Thyroid gland (tissue), 4 donors: ENCODE data around the gene DHRS12. TPM values are rescaled to one million over a fixed set of nuclear protein-coding genes. Genes with fewer than 3 reads are reported as not detected.

ENCODE experiments used
- DNase-seq, 2 donors: peaks; one replicate each; pipeline ENCODE4 v3.0.0-alpha.2; 2019
- H3K27ac ChIP-seq, 3 donors: fragments of 200-600 bp; sonication (generic); 1 replicate in 2 of 3; 2 replicates in 1 of 3; pipeline ENCODE4 v1.5.1; 2016 to 2019; ENCODE audit warnings: mild to moderate bottlenecking in 1 of 3, moderate library complexity in 1 of 3
- H3K27me3 ChIP-seq: fragments of 200-600 bp; sonication (generic); one replicate; pipeline ENCODE4 v1.5.1; 2019
- H3K36me3 ChIP-seq, 2 donors: fragments of 200-600 bp; sonication (generic); one replicate each; pipeline ENCODE4 v1.5.1; 2016 to 2019
- H3K4me1 ChIP-seq, 2 donors: fragments of 200-600 bp; sonication (generic); one replicate each; pipeline ENCODE4 v1.5.1; 2017 to 2019
- H3K4me3 ChIP-seq, 3 donors: fragments of 200-600 bp; sonication (generic); replicated peaks in 1 of 3; 1 replicate in 2 of 3; 2 replicates in 1 of 3; pipeline ENCODE4 v1.5.1; 2016; ENCODE audit warnings: mild to moderate bottlenecking in 1 of 3
- H3K9me3 ChIP-seq: fragments of 200-600 bp; sonication (generic); one replicate; pipeline ENCODE4 v1.5.1; 2017
- POLR2A ChIP-seq, 2 donors: fragments of 450-650 bp; IDR thresholded peaks; one replicate each; pipeline ENCODE4 v1.6.1; 2017; ENCODE audit warnings: antibody characterized with exemption in 2 of 2, mild to moderate bottlenecking in 2 of 2, moderate library complexity in 1 of 2
- WGBS, 2 donors: methylation state at CpG; one replicate each; pipeline ENCODE4 v1.1.5; 2017; 5-methylcytosine and 5-hydroxymethylcytosine counted together
- intact Hi-C: fragments of 100-400 bp; cut with DNase I; formaldehyde crosslinking; loops from one replicate; pipeline ENCODE4 v1.15.1; 2023
- total RNA-seq, 4 donors: library from RNA; depleted of rRNA; stranded (reverse); fragments of >200 nt; gene quantifications; one replicate each; pipeline ENCODE4 v1.2.3, GENCODE V29; 2016
- TF ChIP-seq, protein P1 (sequence below), 6 experiments: fragments of 200-600 bp in 3 of 6; fragments of 450-650 bp in 3 of 6; sonication (generic) in 3 of 6; IDR thresholded peaks; one replicate each; pipeline ENCODE4 v1.5.1; 2016 to 2019; ENCODE audit warnings: antibody characterized with exemption in 6 of 6, mild to moderate bottlenecking in 2 of 6, inconsistent platforms in 1 of 6, moderate library complexity in 1 of 6

DHRS12 gene
- total RNA-seq, 4 donors from 2014 or later: 23.1 to 34.2 (median 27.4) TPM

- intact Hi-C loops: no loop called here
- H3K36me3 ChIP-seq: no peaks in the 10 kb centered on the region
- no peaks in the 10 kb centered on the region for H3K9me3 ChIP-seq
- H3K4me3 ChIP-seq: no peak overlapping the region
- H3K27ac ChIP-seq: no peak overlapping the region
- H3K4me1 ChIP-seq: peaks cover 46 to 52% of the 10 kb centered on the region in 2 donors
- no peak for TF ChIP-seq POLR2A (IDR thresholded peaks at IDR 0.05)
- TF ChIP-seq, protein P1, sequence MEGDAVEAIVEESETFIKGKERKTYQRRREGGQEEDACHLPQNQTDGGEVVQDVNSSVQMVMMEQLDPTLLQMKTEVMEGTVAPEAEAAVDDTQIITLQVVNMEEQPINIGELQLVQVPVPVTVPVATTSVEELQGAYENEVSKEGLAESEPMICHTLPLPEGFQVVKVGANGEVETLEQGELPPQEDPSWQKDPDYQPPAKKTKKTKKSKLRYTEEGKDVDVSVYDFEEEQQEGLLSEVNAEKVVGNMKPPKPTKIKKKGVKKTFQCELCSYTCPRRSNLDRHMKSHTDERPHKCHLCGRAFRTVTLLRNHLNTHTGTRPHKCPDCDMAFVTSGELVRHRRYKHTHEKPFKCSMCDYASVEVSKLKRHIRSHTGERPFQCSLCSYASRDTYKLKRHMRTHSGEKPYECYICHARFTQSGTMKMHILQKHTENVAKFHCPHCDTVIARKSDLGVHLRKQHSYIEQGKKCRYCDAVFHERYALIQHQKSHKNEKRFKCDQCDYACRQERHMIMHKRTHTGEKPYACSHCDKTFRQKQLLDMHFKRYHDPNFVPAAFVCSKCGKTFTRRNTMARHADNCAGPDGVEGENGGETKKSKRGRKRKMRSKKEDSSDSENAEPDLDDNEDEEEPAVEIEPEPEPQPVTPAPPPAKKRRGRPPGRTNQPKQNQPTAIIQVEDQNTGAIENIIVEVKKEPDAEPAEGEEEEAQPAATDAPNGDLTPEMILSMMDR (IDR thresholded peaks at IDR 0.05): no peak
- H3K27me3 ChIP-seq: no peaks in the 10 kb centered on the region
- WGBS, 2 donors: 81 to 85% methylated on average over 5 of the region's 5 CpGs
- no peak for DNase-seq
These were observed 3.5 kb downstream of the DHRS12 start for GRCh38 chr13:51800486-51800885.

GRCh38 chr13:51799261-51799660, 4.7 kb downstream of the DHRS12 start:
- no peaks in the 10 kb centered on the region for H3K36me3 ChIP-seq
- no peak overlapping the region for H3K27ac ChIP-seq
- 94 to 95% methylated on average over 7 to 12 of the region's 12 CpGs for WGBS, 2 donors
- no peaks in the 10 kb centered on the region for H3K9me3 ChIP-seq
- no peak for TF ChIP-seq POLR2A (IDR thresholded peaks at IDR 0.05)
- TF ChIP-seq, protein P1 (IDR thresholded peaks at IDR 0.05): no peak
- peaks cover 45 to 56% of the 10 kb centered on the region in 2 donors for H3K4me1 ChIP-seq
- DNase-seq: no peak
- no peak overlapping the region for H3K4me3 ChIP-seq
- intact Hi-C loops: no loop called here
- no peaks in the 10 kb centered on the region for H3K27me3 ChIP-seq

- H3K4me1 ChIP-seq: peaks cover 46 to 63% of the 10 kb centered on the region in 2 donors
- intact Hi-C loops: no loop called here
- 50 to 53% methylated on average over 12 of the region's 12 CpGs for WGBS, 2 donors
- no peaks in the 10 kb centered on the region for H3K9me3 ChIP-seq
- no peaks in the 10 kb centered on the region for H3K36me3 ChIP-seq
- TF ChIP-seq, protein P1 (IDR thresholded peaks at IDR 0.05): peak; percentile 13 to 91 (median 64)
- peak in 1 of 2 donors; percentile 38 for TF ChIP-seq POLR2A (IDR thresholded peaks at IDR 0.05)
- H3K27me3 ChIP-seq: no peaks in the 10 kb centered on the region
- H3K27ac ChIP-seq: peak overlapping the region; percentile 34 to 71 (median 56)
- peak; percentile 88 to 89 for DNase-seq
- H3K4me3 ChIP-seq: no peak overlapping the region
These were observed 6.1 kb downstream of the DHRS12 start for GRCh38 chr13:51797664-51798488.

DNA sequence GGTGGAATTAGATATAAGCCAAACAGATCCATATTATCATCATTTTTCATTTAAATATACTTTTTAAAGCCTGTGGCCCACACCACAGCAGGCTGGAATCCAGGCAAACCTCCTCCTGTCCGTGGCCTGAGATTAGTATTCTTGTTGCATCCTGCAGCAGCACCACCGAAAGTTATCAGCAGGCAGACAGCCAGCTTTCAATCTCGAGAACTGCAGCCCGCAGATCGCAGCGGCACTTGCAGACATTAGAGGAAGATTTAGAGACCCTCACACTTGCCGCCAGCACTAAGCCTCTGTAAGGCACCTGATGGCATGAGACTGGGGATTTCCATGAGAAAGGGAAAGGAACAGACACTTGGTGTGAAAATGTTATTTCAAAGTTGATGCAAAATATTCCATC, 7.4 kb downstream of the DHRS12 start:
- Histone ChIP-seq H3K4me1 (peaks cover 33 to 49% of the 10 kb centered on the region in 2 donors), H3K27me3 (no peaks in the 10 kb centered on the region), H3K27ac (peak overlapping the region; percentile 34 to 71 (median 56)), H3K36me3 (no peaks in the 10 kb centered on the region), H3K9me3 (no peaks in the 10 kb centered on the region), H3K4me3 (no peak overlapping the region)
- no peak for DNase-seq
- 81 to 85% methylated on average over 7 of the region's 7 CpGs for WGBS, 2 donors
- TF ChIP-seq, protein P1 (IDR thresholded peaks at IDR 0.05): no peak
- intact Hi-C loops: no loop called here

- no peaks in the 10 kb centered on the region for H3K27me3 ChIP-seq
- peak overlapping the region; percentile 56 to 71 (median 63) for H3K27ac ChIP-seq
- H3K4me1 ChIP-seq: peaks cover 35 to 48% of the 10 kb centered on the region in 2 donors
- no peak for DNase-seq
- 91 to 95% methylated on average over 2 of the region's 2 CpGs for whole genome bisulfite sequencing, 2 donors
- H3K36me3 ChIP-seq: no peaks in the 10 kb centered on the region
- intact Hi-C loops: no loop called here
- H3K9me3 ChIP-seq: no peaks in the 10 kb centered on the region
- no peak overlapping the region for H3K4me3 ChIP-seq
- TF ChIP-seq, protein P1 (IDR thresholded peaks at IDR 0.05): no peak
- no peak for TF ChIP-seq POLR2A (IDR thresholded peaks at IDR 0.05)
These were observed 8.5 kb downstream of the DHRS12 start for GRCh38 chr13:51795419-51795818.
